Sciatic nerve (tissue), 2 donors: ENCODE measurements around the gene GUCD1. TPM values are rescaled to one million over a fixed set of nuclear protein-coding genes. Genes with fewer than 3 reads are reported as not detected.
"Not testable (repeated sequence)": the region's sequence is repeated elsewhere in the genome, so short reads cannot be mapped to it uniquely, and the experiment has no call there.

Experiments used
- ATAC-seq: fragments of 200-7000 bp; cut with Tn5 transposase; one replicate; pipeline ENCODE4 v1.9.1; 2020; ENCODE audit warnings: mild to moderate bottlenecking, moderate library complexity
- DNase-seq: peaks from one replicate; pipeline ENCODE4 v3.0.0-alpha.2; 2020; ENCODE audit warnings: low spot score
- intact Hi-C: fragments of 100-400 bp; cut with DNase I; formaldehyde crosslinking; loops from one replicate; pipeline ENCODE4 v1.14.2; 2022
- total RNA-seq: library from RNA; stranded (reverse); fragmentation: NEBNext Ultra II Directional; extraction: Animal tissue kit (Norgen Biotek cat#: 25700); gene quantifications from one replicate; pipeline ENCODE4 v1.2.1, GENCODE V29; 2021
- donor health status: DM: no; HTN: no; CAD: no.
- donor health status: DM: no; HTN: no; CAD: no.

Gene GUCD1
- total RNA-seq, 1 donor from 2014 or later, result 61.2 TPM

DNA sequence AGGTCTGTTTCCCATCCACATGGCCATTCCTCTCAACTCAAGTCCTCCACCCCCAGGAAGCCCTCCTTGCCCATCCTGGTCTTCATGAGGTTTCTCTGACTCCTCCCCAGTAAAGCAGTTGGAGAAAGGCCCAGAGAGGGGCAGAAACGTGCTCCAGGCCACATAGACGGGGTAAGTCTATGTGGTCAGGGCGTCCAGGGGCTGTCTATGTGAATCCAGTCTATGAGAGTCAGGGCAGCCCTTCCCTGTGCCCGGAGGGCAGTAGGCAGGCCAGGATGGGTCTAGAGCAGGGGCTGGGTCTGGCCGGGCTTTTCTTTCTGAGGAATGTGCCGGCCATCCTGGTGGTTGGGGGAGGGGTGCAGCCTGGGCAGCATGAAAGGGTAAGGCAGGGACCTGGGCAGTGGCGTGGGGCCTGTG, 11.7 kb downstream of the GUCD1 start:
- intact Hi-C loops, result no loop called here
- DNase-seq (no peak), ATAC-seq (no peak)

DNA sequence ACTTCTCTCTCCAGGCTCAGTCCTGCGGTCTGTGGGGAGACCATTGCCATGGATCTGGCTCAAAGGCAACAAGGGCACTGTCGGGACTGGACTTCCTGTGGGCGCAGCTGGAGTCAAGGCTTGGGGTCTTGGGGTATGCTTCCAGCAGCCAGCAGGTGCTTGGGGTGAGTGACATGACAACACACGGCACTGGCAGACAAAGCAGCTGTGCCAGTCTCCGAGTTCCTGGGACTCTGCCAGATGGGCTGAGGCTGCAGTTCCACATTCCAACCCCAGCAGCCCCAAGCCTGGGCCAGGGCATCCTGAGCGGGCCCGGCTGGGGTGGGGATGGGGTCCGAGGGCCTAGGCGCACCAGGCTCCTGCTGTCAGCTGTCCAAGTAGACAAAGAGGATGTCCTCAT, 12.3 kb downstream of the GUCD1 start:
- DNase-seq, result no peak
- ATAC-seq, result no peak
- intact Hi-C loops, result no loop called here

DNA sequence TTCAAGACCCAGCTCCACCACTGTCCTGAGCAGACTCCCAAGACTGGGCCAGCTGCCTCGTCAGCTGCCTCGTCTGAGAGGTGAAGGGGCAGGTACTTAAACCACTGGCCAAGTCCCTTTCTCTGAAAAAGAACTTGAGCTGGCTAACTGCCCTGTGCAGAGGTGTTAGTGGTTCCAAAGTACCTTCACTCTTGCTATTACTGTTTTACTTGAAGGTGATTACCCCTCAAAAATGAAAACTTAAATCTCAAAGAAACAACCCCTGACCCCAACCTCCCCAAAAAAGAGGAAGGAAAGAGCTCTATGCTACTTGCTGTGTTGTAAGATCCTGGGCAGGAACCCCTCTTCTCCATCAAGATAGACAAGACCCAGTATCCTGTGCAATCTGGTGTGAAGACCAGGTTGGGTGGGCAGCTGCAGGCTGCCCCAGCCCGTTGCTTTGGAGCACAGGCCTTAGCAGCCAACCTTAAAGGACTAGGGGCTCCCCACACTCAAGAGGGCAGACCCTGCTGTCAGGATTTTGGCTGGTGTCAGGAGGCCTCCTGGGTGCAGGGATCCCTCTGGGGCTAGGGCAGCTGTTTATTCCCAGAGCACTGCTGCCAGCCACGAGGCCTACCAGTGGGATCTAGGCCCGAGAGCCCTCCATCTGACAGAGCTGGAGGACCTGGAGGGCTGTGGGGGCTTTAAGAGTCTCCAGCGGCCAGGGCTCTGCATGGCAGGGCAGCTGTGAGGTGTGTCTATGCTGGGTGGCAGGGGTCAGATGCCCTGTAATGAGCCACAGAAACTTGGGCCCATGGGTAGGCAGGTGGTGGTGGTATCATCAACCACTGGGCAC, 13.0 kb downstream of the GUCD1 start:
- intact Hi-C loops, result no loop called here
- no peak for ATAC-seq
- DNase-seq, result no peak

DNA sequence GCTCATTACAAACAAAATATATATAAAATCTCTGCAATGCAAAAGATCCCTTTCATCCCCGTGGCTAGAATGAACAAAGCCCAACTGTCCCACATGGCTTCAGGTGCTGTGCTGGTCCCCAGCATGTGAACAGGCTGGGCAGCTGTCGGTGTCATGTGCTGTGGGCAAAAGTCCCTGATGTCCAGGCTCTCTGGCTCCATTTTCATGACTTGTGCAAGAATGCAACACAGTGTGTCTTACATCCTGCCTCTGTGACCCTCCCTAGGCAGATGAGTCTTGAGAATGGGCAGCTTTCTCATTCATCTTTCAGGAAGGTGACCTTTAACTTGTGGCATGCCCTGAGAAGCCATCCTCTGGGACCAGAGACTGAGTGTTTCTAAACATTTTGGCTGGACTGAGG, 14.5 kb downstream of the GUCD1 start:
- intact Hi-C loops, result no loop called here
- DNase-seq (no peak), ATAC-seq (no peak)

DNA sequence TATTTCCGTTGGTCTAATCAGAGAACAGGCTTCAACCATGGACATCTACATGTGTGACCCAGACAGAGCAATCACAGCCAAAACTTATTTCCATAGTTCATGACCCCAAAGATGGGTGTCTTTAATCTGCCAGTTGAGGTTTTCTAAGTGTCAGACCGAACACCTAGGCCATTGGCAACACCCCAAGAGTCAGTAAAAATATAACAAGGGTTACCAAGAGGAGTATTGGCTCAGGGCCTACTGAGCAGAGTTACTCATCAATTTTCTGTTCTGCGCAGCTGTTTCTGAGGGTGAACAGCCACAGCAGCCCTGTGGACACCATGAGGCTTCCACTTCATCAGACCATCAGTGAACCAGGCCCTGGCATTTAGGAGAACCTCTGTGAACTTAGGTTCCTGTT, 18.8 kb downstream of the GUCD1 start:
- ATAC-seq (no peak), DNase-seq (no peak)
- intact Hi-C loops, result no loop called here

DNA sequence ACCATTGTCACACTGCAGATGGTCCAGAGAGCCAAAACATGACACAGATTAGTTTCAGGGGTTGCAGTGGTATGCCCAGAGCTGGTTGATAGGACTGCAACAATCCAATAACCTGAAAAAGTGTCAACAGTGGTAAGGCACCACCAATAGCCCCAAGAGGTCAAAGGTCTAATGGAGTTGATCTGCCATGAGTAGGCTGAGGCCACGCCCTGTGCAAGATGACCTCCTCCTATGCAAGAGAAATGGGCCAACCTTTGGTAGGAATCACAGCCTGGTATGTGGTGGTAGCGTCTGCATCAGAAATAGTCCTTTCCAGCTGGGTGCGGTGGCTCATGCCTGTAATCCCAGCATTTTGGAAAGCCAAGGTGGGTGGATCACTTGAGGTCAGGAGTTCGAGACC, 19.6 kb downstream of the GUCD1 start:
- DNase-seq (no peak), ATAC-seq (no peak)
- intact Hi-C loops, result no loop called here

DNA sequence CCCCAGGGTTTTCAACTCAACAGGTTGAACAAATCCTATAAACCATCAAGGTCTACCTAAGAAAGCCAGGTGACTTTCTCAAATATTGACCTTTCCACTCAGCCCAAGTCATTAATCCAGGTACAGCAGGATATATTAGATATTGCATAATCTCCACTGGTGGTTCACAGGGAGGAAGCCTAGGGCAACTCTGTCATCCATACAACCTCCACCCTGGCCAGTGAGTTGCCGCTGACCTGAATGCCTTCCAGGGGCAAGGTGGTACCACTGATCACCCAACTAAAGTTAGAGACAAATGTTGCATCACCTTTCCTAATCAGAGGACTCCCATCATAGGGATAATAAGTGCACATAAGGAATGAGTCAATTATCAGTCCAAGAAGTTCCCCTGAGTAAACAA, 22.9 kb downstream of the GUCD1 start:
- ATAC-seq, result no peak
- DNase-seq, result no peak
- intact Hi-C loops, result no loop called here

DNA sequence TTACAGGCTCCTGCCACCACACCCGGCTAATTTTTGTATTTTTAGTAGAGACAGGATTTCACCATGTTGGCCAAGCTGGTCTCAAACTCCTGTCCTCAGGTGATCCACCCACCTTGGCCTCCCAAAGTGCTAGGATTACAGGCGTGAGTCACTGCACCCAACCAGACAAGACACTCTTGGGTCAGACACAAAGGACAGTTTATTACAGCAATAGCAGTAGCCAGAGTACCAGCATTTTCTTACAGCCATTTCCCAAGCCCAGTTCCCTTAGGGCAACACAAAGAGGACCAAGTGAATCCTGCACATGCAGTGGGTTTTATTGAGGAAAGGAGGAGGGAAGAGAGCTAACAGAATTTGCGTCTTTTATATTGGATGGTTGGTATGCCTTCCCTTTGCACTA, 24.0 kb downstream of the GUCD1 start:
- intact Hi-C loops, ATAC-seq, DNase-seq: not testable (repeated sequence)

DNA sequence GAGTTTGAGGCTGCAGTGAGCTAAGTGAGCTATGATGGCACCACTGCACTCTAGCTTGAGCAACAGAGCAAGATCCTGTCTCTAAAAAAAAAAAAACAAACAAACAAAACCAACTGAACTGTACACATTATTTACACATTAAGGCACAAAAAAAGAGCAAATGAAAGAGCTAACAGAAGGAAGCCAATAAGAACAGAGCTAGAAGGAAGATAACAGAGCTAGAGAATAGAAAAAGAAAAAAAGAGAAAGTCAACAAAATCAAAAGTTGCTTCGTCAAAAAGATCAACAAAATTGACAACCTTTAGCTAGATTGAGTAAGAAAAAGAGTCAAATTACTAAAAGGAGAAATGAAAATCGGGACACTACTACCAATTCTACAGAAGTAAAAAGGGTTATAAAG, 25.0 kb downstream of the GUCD1 start:
- intact Hi-C loops, result no loop called here
- ATAC-seq (no peak), DNase-seq (no peak)

DNA sequence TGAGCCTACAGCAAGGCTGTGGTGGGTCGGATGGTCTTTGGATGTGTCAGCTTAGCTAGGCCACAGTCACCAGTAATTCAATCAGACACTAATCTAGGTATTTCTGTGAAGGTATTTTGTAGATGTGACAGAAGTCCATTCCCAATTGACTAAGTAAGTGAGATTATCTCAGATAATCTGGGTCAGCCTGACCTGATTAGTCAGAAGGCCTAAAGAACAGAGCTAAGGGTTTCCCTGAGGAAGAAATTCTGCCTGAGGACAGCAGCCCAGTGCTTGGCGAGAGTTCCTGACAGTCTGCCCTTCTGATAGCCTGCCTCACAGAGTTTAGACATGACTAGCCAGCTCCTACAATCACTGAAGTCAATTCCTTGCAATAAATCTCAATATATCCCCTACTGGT, 28.7 kb downstream of the GUCD1 start:
- no peak for DNase-seq

DNA sequence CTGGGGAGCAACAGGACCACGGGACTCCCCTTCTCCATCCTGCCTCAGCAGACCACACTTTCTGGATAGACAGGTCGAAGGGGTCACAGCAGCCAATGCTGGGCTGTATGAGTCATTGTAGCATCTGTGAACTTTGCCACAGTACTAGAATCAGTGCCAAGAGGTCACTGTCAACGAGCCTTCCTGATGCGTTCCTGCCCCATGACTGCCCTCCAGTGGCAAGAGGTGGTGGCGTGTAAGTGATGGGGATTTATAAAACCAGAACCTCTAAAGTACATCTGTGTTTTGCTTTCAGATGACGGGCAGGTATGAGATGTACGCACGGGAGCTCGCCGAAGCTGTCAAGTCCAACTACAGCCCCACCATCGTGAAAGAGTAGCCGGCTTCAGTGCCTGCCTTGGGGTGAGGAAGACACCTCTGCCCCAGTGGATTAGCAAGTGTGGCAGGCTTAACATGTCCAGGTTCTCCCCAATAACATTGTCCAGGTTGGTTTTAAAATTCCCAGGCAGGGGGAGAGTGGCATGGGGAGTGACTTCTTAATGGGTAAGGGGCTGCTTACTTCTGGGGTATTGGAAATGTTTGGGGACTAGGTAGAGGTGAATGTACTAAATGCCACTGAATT, 29.4 kb downstream of the GUCD1 start:
- intact Hi-C loops, result no loop called here
- peak; percentile 86 for DNase-seq
- ATAC-seq, result peak; percentile 94

More for the DNA sequence above, 28.7 kb downstream of the GUCD1 start:
- intact Hi-C loops, result no loop called here
- no peak for ATAC-seq

DNA sequence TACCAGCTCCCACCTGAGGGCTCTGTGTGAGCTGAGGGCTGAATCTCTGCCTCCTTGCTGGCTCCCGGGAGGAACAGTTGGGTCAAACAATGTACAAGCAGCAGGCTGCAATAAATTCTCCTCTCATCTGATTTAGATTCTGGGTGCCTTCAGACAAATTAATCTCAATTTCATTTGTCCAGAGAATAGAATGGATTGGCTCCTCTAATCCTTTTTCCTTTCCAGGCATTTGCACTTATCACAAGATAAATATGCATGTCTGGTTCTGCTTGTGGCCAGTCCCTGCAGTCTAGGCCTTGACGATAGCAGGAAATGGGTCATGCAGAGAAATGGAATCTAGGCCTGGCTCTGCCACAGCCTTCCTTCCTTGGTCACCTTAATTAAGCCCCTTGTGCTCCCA, 31.1 kb downstream of the GUCD1 start:
- DNase-seq (no peak), ATAC-seq (no peak)
- intact Hi-C loops, result no loop called here

DNA sequence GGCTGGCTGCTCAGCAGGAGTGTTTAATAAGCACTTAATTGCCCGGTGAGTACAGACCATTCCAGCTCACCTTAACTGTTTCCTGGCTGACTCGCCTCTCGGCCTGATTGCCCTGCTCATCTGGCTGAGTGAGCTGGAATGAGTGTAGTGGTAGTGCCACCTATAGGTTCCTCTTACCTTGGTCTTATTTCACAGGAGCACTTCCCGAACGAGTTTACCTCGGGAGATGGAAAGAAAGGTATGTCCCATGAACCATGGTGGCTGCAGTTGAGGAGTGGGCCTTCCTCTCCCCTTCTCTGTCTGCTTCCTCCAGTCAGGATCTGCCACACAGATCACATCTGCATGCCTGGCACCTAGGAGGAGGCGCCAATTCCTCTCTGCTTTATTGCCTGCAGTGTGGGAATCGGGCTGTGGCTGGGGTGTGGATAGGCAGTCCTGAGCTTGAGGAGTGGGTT, 33.1 kb downstream of the GUCD1 start:
- intact Hi-C loops, result no loop called here
- no peak for DNase-seq
- ATAC-seq, result peak; percentile 27

DNA sequence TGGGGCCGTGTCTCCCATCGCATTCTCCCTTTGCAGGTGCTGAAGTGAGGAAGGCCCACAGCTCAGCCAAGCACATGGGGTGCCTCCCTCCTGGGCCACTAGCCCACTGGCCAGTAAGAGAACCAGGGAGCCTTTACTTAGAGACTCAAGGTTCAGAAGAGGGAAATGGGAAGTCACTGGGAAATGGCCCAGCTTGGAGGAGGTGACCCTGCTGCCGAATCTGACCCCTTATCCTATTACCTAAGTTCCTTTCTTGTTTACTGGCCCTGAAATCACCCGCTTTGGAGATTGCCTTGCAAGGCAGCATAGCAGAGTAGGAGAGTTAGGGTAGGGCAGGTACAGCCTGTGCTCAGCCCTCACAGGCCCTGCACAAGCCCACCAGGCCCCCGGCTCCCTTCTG, 35.4 kb downstream of the GUCD1 start:
- ATAC-seq (no peak), DNase-seq (no peak)
- intact Hi-C loops, result loop anchor here (10.0 kb wide), 1 partner anchor 95 kb away; the partner anchor contains the start of gene ADORA2A

DNA sequence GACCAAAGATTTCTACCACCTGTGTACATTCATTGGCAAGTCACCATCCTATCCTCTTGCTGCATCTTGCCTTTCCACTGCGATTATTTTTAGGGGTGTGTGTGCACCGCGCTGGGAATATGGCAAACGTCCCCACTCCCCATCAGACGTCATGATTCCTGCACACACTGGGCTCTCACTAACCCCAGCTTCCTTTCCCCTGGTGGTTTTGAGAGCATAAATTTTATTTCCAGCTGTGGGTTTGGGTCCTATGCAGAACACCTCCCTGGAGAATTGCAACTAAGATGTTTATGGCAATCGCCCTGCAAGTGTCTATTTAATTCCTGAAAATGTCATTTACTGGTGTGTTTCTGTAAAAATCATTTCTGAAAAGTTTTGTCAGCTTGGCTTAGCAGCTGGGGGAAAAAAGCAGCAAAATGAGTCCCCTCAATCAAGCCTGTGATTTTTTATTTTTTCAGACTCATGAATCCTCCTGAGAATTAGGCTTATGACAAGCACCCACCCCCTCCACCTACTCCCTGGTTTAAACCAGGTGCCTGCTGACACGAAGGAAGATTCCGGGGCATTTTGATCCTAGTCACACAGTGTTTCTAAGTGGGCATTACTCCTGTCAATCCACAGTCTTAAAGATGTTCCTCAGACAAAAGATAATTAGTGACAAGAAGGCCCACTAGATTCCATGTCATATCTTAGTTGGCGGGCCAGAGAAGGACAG, 36.0 kb downstream of the GUCD1 start:
- intact Hi-C loops, result loop anchor here (10.0 kb wide), 1 partner anchor 94 kb away; the partner anchor contains the start of gene ADORA2A
- DNase-seq (no peak), ATAC-seq (no peak)

DNA sequence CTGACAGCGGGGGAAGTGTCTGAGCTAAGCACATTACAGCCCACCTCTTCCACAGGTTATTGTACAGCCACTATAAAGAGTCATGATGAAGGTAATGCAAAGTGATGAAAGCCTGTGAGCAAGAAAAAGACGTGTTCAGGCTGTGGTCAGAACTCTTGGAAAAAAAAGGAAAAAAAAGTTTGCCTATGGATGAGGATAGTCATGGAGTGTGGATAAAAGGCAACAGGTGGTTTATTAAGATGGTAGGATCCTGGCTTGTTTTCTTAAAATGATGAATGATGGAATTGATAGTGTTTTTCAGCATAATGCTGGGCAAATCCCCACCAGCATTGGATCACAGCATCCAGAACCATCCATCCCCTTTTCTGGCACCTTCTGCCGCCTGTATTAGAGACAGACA, 36.7 kb downstream of the GUCD1 start:
- no peak for ATAC-seq
- DNase-seq, result no peak
- intact Hi-C loops, result loop anchor here (10.0 kb wide), 1 partner anchor 93 kb away; the partner anchor contains the start of gene ADORA2A

DNA sequence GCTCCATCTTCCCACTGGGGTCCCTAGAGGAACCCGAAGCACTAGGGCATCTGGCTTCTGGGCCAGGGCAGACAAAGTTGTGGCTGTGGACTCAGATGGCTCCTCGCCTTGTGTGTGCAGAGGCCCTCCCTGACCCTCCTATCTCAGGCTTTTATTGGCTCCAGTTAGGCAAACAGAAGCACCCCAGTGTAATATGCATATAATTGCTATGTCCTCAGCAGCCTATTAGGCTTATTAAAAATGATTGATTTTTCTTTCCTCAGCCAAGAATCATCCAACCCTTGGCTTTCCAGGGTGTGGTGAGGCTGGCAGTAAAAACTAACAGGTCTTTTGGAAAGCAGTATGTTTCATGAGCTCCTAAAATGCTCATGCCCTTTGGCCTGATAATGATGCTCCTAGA, 37.5 kb downstream of the GUCD1 start:
- DNase-seq, result no peak
- ATAC-seq, result no peak
- intact Hi-C loops, result loop anchor here (10.0 kb wide), 1 partner anchor 93 kb away; the partner anchor contains the start of gene ADORA2A

DNA sequence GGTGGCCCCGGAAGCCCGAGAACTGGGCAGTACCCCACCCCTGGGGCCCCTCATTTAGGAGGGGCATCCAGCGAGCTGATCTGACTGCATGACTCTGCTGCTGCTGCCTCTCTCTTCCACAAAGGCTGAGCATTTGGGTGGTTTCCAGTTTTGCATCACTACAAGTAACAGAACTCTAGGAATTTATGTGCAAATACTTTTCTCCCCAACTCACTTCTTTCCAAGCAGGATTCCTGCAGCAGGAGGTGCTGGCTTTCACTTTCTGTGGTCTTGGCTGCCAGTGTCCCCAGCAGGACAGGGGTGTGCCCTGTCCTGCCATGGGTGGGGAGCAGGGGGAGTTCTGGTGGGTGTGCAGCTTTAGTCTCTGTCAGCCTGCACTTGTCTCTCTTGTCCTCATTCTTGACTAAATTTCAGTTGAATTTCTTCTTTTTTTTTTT, 38.6 kb downstream of the GUCD1 start:
- peak; percentile 53 for ATAC-seq
- DNase-seq, result no peak
- intact Hi-C loops, result loop anchor here (10.0 kb wide), 1 partner anchor 92 kb away; the partner anchor contains the start of gene ADORA2A

DNA sequence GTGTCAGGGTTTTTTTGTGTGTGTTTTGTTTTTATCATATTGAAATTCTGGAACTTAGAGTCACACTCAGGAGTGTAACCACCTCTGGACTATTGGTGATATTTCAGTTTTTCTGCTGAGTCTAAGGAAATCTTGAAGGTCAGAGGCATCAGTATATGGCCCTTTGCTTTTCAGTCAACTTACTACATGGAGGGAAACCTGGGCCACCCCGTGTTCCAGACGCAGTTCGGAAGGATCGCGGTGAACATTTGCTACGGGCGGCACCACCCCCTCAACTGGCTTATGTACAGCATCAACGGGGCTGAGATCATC, 40.0 kb downstream of the GUCD1 start:
- ATAC-seq, result no peak
- intact Hi-C loops, result loop anchor here (10.0 kb wide), 1 partner anchor 90 kb away; the partner anchor contains the start of gene ADORA2A
- DNase-seq, result no peak
